Tibial nerve (tissue), 4 donors: ENCODE measurements around the gene GRID1. TPM values are rescaled to one million over a fixed set of nuclear protein-coding genes. Genes with fewer than 3 reads are reported as not detected.

Experiments
- DNase-seq, 2 donors: peaks; one replicate each; pipeline ENCODE4 v3.0.0-alpha.2; 2019; ENCODE audit warnings: low spot score in 2 of 2
- H3K27ac ChIP-seq, 4 donors: fragments of 200-600 bp; sonication (generic) in 3 of 4; one replicate each; pipeline ENCODE4 v1.5.1; 2017 to 2019; ENCODE audit warnings: mild to moderate bottlenecking in 1 of 4
- H3K27me3 ChIP-seq, 2 donors: fragments of 200-600 bp; sonication (generic) in 1 of 2; one replicate each; pipeline versions ENCODE4 v1.5.1 to v1.6.0; 2017 to 2019
- H3K36me3 ChIP-seq, 3 donors: fragments of 200-600 bp; sonication (generic); one replicate each; pipeline ENCODE4 v1.5.1; 2018 to 2019
- H3K4me1 ChIP-seq, 4 donors: fragments of 200-600 bp; sonication (generic) in 3 of 4; one replicate each; pipeline ENCODE4 v1.5.1; 2017 to 2019
- H3K4me3 ChIP-seq, 4 donors: fragments of 200-600 bp; sonication (generic) in 3 of 4; one replicate each; pipeline ENCODE4 v1.5.1; 2017 to 2019; ENCODE audit warnings: mild to moderate bottlenecking in 1 of 4, moderate library complexity in 1 of 4
- H3K9me3 ChIP-seq, 4 donors: fragments of 200-600 bp; sonication (generic) in 3 of 4; one replicate each; pipeline ENCODE4 v1.5.1; 2017 to 2019
- EP300 ChIP-seq, 2 donors: sonication (generic); formaldehyde crosslinking; IDR thresholded peaks; one replicate each; pipeline ENCODE4 v1.6.1; 2017; ENCODE audit warnings: antibody characterized with exemption in 2 of 2, mild to moderate bottlenecking in 1 of 2
- POLR2A ChIP-seq, 2 donors: fragments of 450-650 bp; IDR thresholded peaks; one replicate each; pipeline ENCODE4 v1.6.1; 2017; ENCODE audit warnings: antibody characterized with exemption in 2 of 2, mild to moderate bottlenecking in 2 of 2, moderate library complexity in 2 of 2
- WGBS, 2 donors: methylation state at CpG; one replicate each; pipeline ENCODE4 v1.1.5; 2018; 5-methylcytosine and 5-hydroxymethylcytosine counted together
- total RNA-seq, 4 donors: library from RNA; depleted of rRNA; stranded (reverse); fragments of >200 nt; gene quantifications; one replicate each; pipeline ENCODE4 v1.1.0, GENCODE V29; 2016
- TF ChIP-seq, protein P1 (sequence below), 5 experiments: fragments of 200-600 bp in 3 of 5; fragments of 450-650 bp in 2 of 5; sonication (generic) in 3 of 5; IDR thresholded peaks; one replicate each; pipeline ENCODE4 v1.5.1; 2016 to 2019; ENCODE audit warnings: antibody characterized with exemption in 5 of 5, mild to moderate bottlenecking in 3 of 5, moderate library complexity in 2 of 5

GRID1 gene
- total RNA-seq, 4 donors from 2014 or later = 7.7 to 16.3 (median 10.5) TPM

DNA sequence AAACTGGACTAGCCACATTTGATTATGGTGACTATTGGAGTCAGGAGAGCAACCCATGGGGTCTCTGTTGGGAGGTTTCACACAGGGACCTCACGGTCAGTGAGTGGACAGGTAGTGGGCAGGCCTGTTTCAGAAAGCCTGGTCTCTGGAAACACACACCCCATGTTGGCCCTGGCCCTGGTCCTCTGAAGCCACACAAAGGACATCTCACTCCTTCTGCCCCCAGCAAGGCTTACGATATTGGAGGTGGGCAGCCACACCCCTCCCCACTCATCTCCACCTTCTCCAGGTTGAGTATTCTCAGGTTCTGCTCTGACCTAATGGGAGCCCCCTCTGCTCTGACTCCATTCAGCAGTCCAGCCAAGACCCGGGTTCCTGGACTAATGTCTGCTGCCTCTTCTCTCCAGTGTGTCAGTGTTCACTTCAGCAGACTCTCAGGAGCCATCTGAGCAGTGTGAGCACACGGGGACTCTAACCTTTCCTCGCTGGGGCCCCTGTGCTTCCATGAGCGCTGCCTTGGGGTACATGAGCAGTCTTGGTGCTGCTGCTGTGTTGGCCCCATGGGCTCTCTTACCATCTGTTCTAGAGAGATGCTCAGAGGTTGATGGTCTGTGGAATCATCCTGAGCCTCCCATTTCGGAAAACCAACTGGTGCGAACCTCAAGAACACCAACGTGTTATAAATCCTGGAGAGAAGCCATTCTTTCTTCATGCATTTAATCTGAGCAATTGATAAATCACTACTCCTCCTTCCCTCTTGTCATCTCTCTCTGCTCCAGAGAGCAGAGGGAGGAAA, 748.6 kb downstream of the GRID1 start:
- TF ChIP-seq EP300 (IDR thresholded peaks at IDR 0.05) (no peak), POLR2A (IDR thresholded peaks at IDR 0.05) (no peak)
- TF ChIP-seq, protein P1, sequence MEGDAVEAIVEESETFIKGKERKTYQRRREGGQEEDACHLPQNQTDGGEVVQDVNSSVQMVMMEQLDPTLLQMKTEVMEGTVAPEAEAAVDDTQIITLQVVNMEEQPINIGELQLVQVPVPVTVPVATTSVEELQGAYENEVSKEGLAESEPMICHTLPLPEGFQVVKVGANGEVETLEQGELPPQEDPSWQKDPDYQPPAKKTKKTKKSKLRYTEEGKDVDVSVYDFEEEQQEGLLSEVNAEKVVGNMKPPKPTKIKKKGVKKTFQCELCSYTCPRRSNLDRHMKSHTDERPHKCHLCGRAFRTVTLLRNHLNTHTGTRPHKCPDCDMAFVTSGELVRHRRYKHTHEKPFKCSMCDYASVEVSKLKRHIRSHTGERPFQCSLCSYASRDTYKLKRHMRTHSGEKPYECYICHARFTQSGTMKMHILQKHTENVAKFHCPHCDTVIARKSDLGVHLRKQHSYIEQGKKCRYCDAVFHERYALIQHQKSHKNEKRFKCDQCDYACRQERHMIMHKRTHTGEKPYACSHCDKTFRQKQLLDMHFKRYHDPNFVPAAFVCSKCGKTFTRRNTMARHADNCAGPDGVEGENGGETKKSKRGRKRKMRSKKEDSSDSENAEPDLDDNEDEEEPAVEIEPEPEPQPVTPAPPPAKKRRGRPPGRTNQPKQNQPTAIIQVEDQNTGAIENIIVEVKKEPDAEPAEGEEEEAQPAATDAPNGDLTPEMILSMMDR (IDR thresholded peaks at IDR 0.05) = no peak

DNA sequence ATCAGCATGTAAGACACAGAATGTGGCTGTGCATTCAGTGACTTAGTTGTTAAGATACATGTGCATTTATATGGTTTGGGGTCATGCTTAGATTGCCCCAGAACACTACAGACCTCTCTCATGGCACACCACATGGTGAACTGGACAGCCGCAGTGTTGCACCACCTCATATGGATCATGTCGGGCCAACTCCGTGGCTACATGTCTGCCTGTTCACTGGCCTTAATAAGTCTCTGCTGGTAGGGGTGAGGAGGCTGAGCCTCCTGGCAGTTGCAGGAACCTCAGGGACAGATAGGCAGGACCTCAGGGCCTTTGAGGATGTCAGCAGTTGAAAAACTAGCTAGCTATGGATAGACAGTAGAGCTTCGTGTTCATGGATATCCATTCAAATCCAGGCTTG, 751.0 kb downstream of the GRID1 start:
- DNase-seq = no peak
- TF ChIP-seq, protein P1 (IDR thresholded peaks at IDR 0.05) = no peak
- TF ChIP-seq EP300 (IDR thresholded peaks at IDR 0.05) = no peak
- no peak for TF ChIP-seq POLR2A (IDR thresholded peaks at IDR 0.05)
- 93 to 99% methylated on average over 4 of the region's 4 CpGs for WGBS, 2 donors
- H3K4me1 ChIP-seq = peaks cover 0 to 4% (median 0%) of the 10 kb centered on the region in 4 donors
- H3K27me3 ChIP-seq = no peaks in the 10 kb centered on the region
- H3K36me3 ChIP-seq = no peaks in the 10 kb centered on the region
- H3K27ac ChIP-seq = no peak overlapping the region
- no peaks in the 10 kb centered on the region for H3K9me3 ChIP-seq
- no peak overlapping the region for H3K4me3 ChIP-seq

More for the DNA sequence above, 748.6 kb downstream of the GRID1 start:
- 93 to 94% methylated on average over 9 of the region's 9 CpGs for whole genome bisulfite sequencing, 2 donors
- Histone ChIP-seq H3K4me1 (no peaks in the 10 kb centered on the region), H3K27me3 (no peaks in the 10 kb centered on the region), H3K4me3 (no peak overlapping the region), H3K27ac (no peak overlapping the region), H3K9me3 (no peaks in the 10 kb centered on the region), H3K36me3 (no peaks in the 10 kb centered on the region)
- DNase-seq = no peak

DNA sequence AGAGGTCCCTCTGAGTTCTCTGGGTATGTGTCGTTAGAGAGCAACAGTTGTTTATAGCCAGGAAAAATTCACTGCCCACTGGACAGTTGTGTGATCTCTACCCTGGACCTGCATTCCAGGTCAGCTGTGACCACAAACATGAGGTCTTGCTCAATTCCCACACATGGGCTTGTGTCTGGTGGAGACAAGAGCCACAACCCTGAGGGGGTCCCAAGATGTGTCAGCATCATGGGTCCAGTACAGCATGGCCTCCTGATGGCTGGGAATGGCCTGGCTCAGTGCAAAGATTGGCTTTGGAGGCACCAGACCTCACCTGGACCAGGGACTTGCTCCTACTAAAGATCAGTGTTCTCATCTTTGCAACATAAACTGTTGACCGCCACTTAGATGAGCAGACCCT, 751.6 kb downstream of the GRID1 start:
- Histone ChIP-seq H3K27me3 (no peaks in the 10 kb centered on the region), H3K4me1 (peaks cover 0 to 4% (median 0%) of the 10 kb centered on the region in 4 donors), H3K9me3 (no peaks in the 10 kb centered on the region), H3K27ac (no peak overlapping the region), H3K36me3 (no peaks in the 10 kb centered on the region), H3K4me3 (no peak overlapping the region)
- WGBS, 2 donors = 89 to 93% methylated on average over 2 of the region's 2 CpGs
- DNase-seq = no peak
- TF ChIP-seq POLR2A (IDR thresholded peaks at IDR 0.05) (no peak), EP300 (IDR thresholded peaks at IDR 0.05) (no peak)
- TF ChIP-seq, protein P1 (IDR thresholded peaks at IDR 0.05) = no peak

DNA sequence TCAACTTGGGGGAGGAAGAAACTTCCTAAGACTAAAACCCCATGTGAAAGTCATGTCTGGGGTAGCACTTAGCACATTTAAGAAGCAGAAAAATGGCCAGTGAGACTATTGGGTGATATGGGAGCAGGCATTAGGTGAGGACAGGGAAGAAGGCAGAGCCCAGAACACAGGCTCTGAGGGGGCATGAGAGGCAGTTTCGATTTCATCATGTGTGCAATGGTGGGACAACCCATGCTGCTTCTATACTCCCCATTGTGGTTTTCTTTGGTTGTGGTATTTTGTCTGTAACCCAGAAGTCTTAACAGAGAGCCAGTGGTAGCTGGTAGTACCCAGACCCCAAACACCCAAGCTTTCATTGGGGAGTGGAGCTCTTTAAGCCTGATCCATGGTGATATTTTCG, 752.0 kb downstream of the GRID1 start:
- no peaks in the 10 kb centered on the region for H3K9me3 ChIP-seq
- TF ChIP-seq, protein P1 (IDR thresholded peaks at IDR 0.05) = no peak
- TF ChIP-seq POLR2A (IDR thresholded peaks at IDR 0.05) (no peak), EP300 (IDR thresholded peaks at IDR 0.05) (no peak)
- H3K36me3 ChIP-seq = no peaks in the 10 kb centered on the region
- H3K27me3 ChIP-seq = no peaks in the 10 kb centered on the region
- WGBS, 2 donors = 84 to 87% methylated on average over 2 of the region's 2 CpGs
- H3K4me3 ChIP-seq = no peak overlapping the region
- H3K27ac ChIP-seq = no peak overlapping the region
- H3K4me1 ChIP-seq = peaks cover 0 to 4% (median 0%) of the 10 kb centered on the region in 4 donors
- DNase-seq = no peak

DNA sequence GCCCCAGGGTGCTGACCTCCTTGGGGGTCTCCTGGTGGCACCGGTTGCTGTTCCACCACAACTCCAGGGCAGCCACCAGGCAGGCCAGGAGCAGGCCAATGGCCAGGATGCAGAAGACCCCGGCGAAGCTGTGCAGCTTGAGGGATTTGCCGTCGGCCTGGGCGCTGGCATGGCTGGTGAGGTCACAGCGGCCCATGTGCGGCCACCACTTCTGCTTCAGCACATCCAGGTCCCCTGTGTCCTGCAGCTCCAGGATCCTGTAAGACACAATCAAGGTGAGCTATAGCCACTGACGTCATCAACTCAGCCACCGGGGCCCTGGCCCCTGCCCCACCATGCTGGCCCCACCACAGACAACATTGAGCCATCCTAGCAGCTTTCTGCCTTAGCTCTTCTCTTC, 753.2 kb downstream of the GRID1 start:
- no peak for DNase-seq
- WGBS, 2 donors = 86 to 94% methylated on average over 9 to 10 of the region's 10 CpGs
- peaks cover 0 to 4% (median 0%) of the 10 kb centered on the region in 4 donors for H3K4me1 ChIP-seq
- no peak overlapping the region for H3K4me3 ChIP-seq
- H3K36me3 ChIP-seq = no peaks in the 10 kb centered on the region
- no peak overlapping the region for H3K27ac ChIP-seq
- no peak for TF ChIP-seq POLR2A (IDR thresholded peaks at IDR 0.05)
- TF ChIP-seq, protein P1 (IDR thresholded peaks at IDR 0.05) = no peak
- no peak for TF ChIP-seq EP300 (IDR thresholded peaks at IDR 0.05)
- no peaks in the 10 kb centered on the region for H3K27me3 ChIP-seq
- H3K9me3 ChIP-seq = no peaks in the 10 kb centered on the region
